ENCODE data around the gene TRIM49C.
"Not testable (repeated sequence)": the region's sequence is repeated elsewhere in the genome, so short reads cannot be mapped to it uniquely, and the experiment has no call there.

TRIM49C gene

GRCh38 chr11:90030806-90031205 is at the start of gene TRIM49C:
Gene TRIM49C (plus strand): TSS chr11:90031106. CDS start chr11:90035212, 4,106 bp downstream.
- DNase-seq, result not testable (repeated sequence)

GRCh38 chr11:90024184-90024583 is 6.7 kb upstream of the TRIM49C start:
- not testable (repeated sequence) for DNase-seq

- not testable (repeated sequence) for DNase-seq
Observed at GRCh38 chr11:90051591-90052209, 20.8 kb downstream of the TRIM49C start.

GRCh38 chr11:90052311-90052710 is 21.4 kb downstream of the TRIM49C start:
- peak; percentile 20 to 21 for DNase-seq

- not testable (repeated sequence) for DNase-seq
Observed at GRCh38 chr11:90053545-90053944, 22.6 kb downstream of the TRIM49C start.

- DNase-seq, result not testable (repeated sequence)
Observed at GRCh38 chr11:90085650-90086049, 54.7 kb downstream of the TRIM49C start, which contains the start of gene UBTFL1. Gene UBTFL1 (plus strand): TSS chr11:90085950. CDS start chr11:90085950, 0 bp downstream.

- DNase-seq, result not testable (repeated sequence)
Observed at GRCh38 chr11:90088731-90089130, 57.8 kb downstream of the TRIM49C start.
